Kidney capillary endothelial cell (primary cell): ENCODE measurements around the gene NFIC.
"Not testable (repeated sequence)": the region's sequence is repeated elsewhere in the genome, so short reads cannot be mapped to it uniquely, and the experiment has no call there.

Experiments used
- DNase-seq: peaks from one replicate; pipeline ENCODE4 v3.0.0-alpha.2; 2018; ENCODE audit warnings: low spot score

The NFIC gene

DNA sequence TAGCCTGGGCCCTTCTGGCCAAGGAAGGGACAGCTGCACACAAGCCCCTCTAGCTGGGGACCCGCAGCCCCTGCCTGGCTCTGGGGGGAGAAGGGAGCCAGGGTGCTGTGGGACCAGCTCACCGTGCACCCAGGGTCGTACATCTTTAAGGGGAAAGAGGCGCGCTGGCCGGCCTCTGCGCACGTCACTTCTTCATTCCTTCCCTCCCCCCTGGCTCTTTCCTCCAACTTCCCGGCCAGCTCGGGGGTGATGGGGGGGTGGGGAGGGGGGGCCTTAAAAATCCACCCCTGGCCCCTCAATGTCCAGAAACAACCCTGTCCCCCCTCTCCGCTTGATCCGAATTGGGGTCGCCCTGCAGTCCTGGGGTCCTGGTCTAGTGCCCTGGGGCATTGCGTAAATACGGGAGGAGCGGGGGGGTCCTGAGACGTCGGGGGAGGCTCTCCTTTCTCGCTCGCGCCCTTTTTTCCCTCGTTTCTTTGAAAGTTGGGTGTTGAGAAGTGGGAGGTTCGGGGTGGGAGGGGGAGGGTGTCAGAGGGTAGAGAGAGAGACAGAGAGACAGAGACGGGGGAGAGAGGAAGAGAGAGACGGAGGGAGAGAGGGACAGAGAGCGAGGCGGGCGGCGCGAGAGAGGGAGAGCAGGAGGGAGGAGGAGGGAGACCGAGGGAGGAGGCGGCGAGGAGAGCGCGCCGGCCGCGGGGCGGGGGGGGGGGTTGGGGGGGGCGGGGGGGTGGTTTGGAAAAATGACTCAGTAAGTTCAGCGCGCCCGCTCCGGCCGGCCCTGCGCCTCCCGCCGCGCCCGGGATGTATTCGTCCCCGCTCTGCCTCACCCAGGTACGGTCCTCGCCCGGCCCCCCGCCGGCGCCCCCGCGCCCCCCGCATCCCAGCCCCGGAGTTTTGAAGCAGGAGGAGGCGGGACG is at the start of gene NFIC:
Gene NFIC (plus strand): TSS at position 748 of the 917 bp plus-strand sequence. CDS start 54 bp downstream, at position 802.
- no peak for DNase-seq

DNA sequence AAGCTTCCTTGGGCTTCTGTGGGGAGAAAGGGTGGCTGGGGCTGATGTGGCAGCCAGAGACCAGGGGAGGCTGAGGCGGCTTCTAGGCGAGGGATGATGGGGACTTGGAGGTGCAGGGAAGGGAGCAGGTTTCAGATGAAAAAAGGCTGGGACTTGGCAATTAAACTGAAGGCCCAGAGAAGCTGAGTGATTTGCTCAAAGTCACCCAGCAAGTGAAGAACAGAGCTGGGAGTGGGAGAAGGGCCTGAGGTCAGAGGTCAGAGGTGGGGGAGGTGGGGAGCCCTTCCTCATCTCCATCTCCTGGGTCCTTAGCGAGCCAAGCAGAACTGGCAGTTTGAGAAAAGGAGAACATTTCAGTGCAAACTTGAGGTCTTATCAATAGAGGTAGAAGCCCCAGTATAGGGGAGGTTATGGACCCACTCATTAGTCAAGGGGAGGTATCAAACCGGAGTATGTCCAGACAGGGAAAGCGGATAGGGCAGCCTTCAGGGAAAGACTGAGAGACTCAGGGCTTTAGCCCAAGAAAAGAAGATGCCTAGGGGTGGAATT is 49.6 kb upstream of the NFIC start:
- DNase-seq = no peak

DNA sequence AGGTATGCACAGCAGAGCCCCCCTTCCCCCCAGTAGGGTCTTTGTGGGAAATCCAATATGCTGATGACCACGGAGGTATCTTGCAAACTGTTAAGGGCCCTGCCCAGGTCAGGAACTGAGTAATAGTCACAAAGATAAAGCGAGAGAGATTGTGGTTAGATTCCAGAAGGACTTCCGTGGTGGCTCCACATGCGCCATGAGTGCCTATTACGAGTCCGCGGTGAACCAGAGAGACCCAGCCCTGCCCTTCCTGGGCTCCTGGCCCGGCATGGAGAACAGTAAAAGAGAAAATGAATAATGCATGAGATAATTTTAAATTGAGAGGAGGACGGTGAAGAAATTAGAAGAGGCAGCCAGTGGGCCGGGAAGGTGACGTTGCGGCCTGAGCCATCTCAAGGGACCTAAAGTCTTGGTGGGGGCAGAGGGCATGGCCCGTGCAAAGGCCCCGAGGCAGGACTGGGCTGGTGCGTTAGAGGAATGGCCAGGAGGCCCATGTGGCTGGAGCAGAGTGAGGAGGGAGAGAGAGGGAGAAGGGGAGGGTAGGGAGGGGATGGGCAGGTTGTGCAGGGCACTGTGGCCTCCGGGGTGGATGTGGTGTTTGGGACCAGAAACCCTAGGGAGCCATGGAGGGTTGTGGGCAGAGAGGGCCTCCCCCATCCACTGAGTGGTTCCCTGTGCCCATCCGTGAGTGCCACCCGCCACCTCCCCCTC is 46.6 kb upstream of the NFIC start:
- DNase-seq = no peak

DNA sequence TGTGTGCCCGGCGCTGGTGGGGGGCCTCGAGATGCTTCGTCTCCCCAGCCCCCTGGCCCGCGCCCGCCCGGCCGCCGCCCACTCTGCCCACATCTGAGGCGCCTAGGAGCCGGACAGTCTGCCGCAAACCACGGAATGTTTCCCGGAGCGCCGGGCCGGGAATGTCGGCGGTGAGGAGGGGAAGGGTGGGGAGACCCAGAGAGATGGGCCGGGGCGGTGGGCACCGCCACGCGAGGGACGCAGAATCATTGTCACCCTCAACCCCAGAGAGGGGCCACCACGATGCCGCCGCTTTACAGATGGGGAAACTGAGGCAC is 46.1 kb upstream of the NFIC start:
- DNase-seq = no peak

DNA sequence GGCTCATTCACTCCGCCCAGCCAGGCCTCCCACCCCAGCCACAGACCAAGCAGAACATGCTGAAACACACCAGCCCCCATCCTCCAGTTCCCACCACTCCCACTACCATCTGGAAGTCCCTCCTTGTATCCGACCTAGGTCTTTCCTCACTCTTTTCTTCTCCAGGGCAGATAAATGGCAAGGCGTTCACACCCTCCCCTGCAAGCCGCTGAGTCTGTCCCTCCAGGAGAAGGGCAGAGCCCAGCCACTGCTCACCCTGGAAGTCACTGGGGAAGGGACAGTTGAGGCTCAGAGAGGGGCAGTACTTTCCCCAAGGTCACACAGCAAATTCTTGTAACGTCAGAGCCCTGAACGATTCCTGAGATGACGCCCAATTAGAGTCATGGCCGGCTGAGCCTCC is 45.5 kb upstream of the NFIC start:
- no peak for DNase-seq

DNA sequence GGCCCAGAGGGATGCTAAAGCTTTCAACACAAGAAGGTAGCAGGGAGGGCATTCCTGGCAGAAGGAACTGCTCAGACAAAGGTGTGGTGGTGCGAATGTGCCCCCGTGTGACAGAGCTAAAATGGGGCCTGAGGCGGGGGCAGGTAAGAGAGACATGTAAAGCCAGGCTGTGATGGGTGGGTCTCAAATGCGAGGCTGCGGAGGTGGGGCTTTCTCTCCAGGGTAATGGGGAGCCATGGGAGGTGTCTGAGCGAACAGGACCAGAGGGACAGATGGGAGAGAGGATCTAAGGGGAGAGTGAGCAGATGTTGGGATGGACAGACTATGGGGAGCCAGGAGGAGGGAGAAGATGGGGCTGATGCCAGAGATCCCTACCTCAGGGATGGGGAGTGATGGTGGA is 44.7 kb upstream of the NFIC start:
- DNase-seq = no peak

DNA sequence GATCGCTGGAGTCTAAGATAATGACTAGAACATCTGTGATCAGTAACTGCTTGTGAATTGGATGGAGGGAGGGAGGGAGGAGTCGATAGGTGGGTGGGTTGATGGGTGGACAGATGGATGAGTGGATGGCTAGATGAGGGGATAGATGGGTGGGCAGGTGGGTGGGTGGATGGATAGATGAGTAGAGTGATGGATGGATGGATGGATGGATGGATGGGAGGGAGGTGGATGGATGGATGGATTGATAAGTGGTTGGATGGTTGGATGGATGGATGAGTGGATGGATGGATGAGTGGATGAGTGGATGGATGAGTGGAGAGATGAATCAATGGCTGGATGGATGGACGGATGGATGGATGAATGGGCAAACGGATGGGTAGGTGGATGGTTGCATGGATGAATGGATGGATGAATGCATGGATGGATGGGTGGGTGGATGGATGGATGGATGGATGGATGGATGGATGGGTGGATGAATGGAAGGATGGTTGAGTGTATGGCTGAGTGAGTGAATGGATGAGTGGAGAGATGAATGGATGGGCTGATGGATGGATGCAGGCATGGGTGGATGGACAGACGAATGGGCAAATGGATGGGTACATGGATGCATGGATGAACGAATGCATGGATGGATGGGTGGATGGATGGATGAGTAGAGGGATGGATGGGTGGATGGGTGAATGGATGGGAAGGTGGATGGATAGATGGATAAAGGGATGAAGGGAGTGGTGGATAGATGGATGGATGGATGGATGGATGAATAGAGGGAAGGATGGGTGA is 44.0 kb upstream of the NFIC start:
- DNase-seq = no peak

DNA sequence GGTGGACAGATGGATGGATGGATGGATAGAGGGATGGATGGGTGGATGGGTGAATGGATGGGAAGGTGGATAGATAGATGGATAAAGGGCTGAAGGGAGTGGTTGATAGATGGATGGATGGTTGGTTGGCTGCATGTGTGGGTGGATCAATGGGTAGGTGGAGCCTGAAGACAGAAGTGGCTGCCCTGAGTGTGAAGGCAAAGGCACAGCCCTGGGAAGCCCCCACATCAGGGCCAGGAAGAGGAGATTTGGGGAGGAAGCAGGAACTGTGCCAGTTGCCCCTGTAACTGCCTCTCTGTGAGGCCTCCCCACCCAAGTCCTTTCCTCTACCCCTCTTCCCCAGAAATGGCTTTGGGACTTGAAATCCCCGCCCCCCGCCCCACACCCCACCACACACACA is 43.4 kb upstream of the NFIC start:
- DNase-seq = no peak

DNA sequence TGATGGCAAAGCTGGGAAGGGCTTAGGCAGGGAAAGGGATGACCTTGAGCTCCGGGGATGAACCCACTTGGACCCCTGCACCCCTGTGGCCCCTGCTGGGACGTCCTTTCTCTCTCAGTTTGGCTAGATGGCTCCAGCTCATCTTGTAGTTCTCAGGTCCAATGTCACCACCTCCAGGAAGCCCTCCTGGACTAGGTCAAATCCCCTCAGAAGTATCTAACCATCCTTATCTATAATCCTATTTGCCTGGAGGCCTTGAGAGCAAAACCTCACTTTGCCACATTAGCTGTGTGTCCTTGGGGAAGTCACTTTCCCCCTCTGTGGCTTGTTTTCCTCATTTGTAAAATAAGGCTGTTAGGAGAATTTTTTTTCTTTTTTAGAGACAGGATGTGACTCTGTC is 42.7 kb upstream of the NFIC start:
- DNase-seq = no peak

DNA sequence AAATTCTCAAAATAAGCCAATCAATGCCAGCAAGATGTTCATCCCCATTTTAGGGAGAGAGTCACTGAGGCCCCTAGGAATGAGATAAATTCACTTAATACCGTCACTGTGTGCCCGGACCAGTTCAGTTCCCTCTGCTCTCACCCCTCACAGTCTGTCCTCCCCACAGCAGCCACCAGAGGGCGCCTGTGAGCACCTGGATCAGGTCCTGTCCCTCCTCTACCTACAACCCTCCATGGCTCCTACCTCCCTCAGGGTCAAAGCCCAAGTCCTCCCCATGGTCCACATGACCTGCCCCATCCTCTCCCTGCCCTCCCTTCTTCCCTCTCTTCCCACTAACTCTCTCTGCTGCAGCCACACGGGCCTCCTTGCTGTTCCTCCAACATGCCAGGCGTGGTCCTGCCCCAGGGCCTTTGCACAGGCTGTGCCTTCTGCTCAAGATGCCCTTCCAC is 42.0 kb upstream of the NFIC start:
- DNase-seq = no peak

DNA sequence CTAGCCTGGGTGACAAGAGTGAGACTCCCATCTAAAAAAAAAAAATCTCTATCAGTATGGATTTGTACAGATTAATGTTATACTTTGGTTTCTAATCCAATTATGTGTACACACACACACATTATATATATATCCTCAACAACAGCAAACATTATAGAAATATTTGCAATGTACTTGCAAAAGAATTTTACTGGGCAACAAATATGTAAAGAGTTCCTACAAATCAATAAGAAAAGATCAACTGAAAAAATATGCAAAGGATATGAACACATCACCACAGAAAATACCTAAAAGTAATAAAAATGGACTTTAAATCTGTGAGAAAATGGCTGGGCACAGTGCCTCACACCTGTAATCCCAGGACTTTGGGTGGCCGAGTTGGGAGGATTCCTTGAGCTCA is 40.9 kb upstream of the NFIC start:
- no peak for DNase-seq

DNA sequence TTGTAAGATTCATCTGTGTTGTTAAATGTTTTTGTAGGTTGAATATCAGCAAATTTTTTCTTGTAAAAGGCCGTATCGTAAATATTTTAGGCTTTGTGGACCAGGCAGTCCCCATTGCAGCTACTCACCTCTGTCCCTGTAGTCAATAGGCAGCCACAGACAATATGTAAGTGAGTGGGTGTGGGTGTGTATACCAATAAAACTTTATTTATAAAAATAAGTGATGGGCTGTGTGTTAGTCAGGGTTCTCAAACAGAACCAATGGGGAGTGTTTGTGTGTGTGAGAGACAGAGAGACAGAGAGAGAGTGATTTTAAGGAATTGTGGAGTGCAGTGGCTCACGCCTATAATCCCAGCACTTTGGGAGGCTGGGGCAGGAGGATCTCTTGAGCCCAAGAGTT is 37.6 kb upstream of the NFIC start:
- DNase-seq = no peak

DNA sequence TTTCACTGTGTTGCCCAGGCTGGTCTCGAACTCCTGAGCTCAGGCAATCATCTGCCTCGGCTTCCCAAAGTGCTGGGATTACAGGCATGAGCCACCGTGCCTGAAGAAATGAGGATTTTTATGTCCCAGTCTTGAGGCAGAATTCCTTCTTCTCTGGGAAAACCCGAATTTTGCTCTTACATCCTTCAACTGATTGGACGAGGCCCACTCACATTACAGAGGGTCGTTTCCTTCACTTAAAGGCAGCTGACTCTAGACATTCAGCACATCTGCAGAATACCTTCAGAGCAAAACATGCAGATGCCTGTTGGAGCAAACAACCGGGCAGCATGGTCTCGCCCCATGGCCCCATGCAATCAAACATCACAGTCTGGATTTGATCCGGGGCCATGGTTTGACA is 36.3 kb upstream of the NFIC start:
- DNase-seq = no peak

DNA sequence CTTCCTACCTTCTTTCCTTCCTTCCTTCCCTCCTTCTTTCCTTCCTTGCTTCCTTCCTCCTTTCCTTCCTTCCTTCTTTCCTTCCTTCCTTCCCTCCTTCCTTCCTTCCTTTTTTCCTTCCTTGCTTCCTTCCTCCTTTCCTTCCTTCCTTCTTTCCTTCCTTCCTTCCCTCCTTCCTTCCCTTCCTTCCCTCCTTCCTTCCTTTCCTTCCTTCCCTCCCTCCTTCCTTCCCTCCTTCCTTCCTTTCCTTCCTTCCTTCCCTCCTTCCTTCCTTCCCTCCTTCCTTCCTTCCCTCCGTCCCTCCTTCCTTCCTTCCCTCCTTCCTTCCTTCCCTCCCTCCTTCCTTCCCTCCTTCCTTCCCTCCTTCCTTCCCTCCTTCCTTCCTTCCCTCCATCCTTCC is 34.2 kb upstream of the NFIC start:
- DNase-seq = not testable (repeated sequence)

DNA sequence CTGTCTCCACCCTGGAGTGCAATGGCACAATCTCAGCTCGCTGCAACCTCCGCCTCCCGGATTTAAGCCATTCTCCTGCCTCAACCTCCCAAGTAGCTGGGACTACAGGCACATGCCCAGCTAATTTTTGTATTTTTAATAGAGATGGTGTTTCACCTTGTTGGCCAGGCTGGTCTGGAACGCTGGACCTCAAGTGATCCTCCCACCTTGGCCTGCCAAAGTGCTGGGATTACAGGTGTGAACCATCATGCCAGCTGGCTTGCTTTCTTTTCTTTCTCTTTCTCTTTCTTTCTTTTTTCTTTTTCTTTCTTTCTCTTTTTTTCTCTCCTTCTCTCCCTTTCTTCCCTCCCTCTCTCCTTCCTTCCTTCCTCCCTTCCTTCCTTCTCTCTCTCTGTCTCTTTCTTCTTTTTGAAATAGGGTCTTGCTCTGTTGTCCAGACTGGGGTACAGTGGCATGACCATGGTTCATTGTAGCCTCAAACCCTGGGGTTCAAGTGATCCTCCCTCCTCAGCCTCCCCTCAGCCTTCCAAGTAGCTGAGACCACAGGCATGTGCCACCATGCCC is 33.3 kb upstream of the NFIC start:
- no peak for DNase-seq

DNA sequence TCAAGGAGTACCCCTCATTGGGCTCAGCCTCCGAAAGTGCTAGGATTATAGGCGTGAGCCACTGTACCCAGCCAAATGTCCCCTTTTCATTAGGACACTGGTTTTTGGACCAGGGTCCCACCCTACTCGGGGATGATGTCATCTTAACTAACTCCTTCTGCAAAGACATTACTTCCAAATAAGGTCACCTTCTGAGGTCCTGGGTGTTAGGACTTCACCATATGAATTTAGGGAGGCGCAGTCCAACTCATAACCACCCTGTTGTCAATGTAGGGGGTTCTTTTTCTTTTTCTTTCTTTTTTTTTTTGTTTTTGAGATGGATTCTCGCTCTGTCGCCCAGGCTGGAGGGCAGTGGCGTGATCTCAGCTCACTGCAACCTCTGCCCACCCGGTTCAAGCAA is 32.7 kb upstream of the NFIC start:
- no peak for DNase-seq

DNA sequence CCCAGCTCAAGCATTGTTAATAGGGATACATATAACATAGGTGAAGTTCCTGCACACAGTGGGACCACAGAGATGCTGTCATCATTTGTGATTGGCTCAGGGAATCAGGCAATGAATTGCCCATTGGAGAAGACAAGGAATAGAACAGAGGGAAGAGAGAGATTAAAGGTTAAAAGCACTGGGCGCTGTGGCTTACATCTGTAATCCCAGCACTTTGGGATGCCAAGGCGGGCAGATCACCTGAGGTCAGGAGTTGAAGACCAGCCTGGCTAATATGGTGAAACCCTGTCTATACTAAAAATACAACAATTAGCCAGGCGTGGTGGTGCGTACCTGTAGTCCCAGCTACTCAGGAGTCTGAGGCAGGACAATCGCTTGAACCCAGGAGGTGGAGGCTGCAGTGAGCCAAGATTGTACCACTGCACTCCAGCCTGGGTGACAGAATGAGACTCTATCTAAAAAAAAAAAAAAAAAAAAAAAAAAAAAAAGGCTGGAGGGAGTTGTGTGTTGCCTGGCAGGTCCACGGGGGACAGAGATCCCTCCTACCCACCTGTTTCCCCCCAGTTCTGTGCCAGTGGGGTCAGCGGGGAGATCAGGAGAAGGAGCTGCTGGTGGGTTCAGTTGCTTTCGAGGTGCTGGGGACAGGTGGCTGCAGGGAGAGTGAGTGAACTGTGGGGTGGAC is 31.5 kb upstream of the NFIC start:
- not testable (repeated sequence) for DNase-seq

DNA sequence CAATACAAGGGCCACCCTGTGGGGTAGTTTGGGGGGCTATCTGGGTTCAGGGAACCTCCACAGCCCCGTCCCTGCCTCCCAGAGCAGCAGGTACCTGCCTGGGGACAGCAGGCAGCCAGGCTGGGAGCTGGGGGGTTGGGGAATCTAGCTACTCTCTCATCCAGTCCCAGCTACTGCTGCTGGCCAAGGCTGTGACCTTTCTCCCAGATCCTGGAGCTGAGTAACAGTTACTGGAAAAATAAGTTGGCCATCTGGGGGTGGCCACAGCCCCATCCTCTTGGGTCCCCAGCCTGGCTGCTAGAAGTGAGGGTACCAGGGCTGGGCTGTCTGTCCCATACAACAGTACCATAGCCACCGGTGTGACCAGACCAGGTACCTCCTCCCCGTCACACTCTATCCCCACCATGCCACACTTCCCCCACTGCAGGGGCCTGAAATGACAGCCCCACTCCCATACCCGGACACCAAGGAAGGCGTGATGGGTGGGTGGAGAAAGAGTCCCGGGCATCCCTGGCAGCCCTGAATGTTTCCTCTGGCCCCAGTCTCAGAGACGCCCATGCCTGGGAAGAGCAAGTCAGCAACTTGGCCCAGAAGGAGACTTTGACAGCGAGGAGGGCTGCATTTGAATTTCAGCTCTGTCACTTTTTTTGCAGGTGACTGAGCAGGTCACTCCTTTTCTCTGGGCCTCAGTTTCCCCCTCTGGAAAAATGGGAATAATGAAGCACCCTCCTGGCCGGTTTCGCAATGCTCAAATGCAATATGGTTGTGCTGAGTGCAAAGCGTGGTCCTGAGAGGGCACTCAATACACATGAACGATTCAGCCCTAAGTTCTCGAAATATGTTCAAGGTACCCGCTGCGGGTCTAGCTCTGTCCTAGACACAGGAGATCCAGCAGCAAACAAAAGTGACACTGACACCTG is 30.7 kb upstream of the NFIC start:
- no peak for DNase-seq

DNA sequence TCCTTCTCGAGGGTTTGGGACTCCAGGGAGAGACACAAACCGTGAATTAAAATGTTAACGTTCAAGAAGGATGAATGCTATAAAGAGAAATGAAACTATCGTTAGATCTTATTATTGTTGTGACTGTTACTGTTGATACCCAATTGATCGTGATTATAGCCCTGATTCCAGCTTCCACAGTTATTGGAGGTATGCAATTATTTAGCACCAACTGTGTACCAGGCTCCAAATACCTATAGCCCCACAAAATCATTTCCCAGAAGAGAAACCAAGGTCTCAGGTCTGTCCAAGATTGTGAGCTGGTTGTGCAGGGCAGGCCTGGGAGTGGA is 30.1 kb upstream of the NFIC start:
- no peak for DNase-seq

DNA sequence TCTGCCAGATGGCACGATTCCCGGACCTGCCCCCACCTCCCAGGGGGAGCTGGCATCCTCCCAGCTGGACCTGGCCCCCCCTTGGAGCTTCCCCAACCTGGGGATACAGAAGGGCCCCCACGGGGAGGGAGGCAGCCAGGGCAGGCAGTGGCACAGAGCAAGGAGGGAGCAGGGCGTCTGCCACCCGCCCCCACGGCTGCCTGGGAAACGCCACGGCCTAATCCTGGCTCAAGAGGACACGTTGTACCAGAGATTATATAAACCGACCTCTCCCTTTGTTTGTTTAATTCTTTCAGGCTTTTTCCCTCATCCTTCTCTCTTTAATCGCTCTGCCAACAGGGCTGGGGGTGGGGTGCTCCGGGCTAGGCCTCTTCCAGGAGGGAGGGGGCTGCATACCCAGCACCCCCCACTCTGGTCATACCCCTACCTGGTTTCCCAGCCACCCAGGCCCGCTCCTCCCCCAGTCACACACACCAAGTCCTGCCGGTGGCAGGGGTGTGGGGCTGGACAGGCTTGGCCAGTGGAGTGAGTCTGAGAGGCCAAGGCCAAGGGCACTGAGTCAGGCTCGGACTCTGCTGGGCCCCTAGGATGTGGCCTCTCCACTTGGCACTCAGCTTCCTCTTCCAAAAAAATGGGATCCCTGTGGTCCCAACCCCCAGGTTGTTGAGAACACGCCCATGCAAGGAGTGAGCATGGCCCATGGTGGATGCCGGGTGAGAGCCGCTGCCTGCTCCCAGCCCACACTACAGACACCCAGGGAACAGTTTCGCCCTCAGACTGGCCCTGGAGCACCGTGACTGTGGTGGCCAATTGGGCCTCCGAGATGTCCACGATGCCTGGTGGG is 29.5 kb upstream of the NFIC start:
- no peak for DNase-seq
